Measurements from ENCODE around the gene KIF5C.

The KIF5C gene

DNA sequence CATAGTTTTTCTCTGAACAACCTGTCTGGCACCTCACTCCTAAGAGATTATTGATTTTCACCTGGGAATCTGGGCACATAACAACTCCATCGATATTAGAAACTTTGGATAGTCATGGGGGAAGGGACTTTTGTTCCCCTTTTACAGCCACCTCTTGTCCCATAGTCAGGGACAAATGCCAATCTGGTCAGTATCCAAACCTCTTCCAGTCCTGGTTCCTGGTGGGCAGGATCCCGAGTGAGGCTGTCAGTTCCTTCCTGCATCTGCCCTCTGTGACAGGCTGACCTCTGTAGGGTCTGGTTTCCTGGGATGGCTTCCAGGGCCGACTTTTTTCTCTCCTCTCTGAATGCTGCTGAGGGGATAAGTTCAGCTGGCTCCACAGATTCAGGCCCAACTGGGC is 11.0 kb downstream of the KIF5C start:
- H3K4me3 ChIP-seq (ENCODE audit: severe bottlenecking): no peak overlapping the region
- H3K4me1 ChIP-seq (ENCODE audit: insufficient read depth, poor library complexity, severe bottlenecking): no peaks in the 10 kb centered on the region
- peaks cover 34% of the 10 kb centered on the region for H3K27me3 ChIP-seq (ENCODE audit: insufficient read depth, poor library complexity, severe bottlenecking)
- TF ChIP-seq, protein P1, sequence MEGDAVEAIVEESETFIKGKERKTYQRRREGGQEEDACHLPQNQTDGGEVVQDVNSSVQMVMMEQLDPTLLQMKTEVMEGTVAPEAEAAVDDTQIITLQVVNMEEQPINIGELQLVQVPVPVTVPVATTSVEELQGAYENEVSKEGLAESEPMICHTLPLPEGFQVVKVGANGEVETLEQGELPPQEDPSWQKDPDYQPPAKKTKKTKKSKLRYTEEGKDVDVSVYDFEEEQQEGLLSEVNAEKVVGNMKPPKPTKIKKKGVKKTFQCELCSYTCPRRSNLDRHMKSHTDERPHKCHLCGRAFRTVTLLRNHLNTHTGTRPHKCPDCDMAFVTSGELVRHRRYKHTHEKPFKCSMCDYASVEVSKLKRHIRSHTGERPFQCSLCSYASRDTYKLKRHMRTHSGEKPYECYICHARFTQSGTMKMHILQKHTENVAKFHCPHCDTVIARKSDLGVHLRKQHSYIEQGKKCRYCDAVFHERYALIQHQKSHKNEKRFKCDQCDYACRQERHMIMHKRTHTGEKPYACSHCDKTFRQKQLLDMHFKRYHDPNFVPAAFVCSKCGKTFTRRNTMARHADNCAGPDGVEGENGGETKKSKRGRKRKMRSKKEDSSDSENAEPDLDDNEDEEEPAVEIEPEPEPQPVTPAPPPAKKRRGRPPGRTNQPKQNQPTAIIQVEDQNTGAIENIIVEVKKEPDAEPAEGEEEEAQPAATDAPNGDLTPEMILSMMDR (IDR thresholded peaks at IDR 0.05; ENCODE audit: poor library complexity, severe bottlenecking): no peak
- no peak for DNase-seq (ENCODE audit: low spot score)
- no peaks in the 10 kb centered on the region for H3K36me3 ChIP-seq (ENCODE audit: low read depth)
- ATAC-seq (ENCODE audit: low read depth): no peak
- no peak overlapping the region for H3K27ac ChIP-seq (ENCODE audit: poor library complexity, severe bottlenecking)
- H3K9me3 ChIP-seq (ENCODE audit: severe bottlenecking): no peaks in the 10 kb centered on the region

DNA sequence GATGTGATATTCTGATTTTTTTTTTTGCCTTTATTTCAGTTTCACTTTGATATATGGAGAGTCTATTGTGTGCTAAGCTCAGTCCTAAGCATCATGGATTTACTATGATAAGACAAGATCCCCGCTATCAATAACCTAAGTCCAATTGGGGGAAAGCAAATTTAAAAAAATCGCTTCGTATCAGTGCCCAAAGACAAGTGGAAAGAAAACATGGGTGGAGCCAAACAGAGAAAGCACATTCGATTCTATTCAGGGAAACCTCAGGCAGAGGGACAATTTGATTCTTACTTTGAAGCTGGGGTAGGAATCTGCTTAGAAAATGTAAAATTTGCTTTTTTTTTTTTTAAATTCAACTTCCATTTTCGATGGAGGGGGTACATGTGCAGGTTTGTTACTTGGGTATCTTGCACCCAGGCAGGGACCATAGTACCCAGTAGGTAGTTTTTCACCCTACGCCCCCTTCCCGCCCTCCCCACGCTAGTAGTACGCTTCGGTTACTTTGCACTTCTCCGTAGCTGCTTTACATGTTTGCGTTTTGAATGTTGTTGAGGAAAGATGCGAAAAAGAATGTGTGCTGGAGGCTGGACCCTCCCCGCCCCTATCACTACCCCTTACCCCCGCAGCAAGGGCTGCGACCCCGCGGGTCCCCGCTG is 12.4 kb downstream of the KIF5C start:
- no peak overlapping the region for H3K4me3 ChIP-seq (ENCODE audit: severe bottlenecking)
- DNase-seq (ENCODE audit: low spot score) (no peak), ATAC-seq (ENCODE audit: low read depth) (no peak)
- TF ChIP-seq, protein P1 (IDR thresholded peaks at IDR 0.05; ENCODE audit: poor library complexity, severe bottlenecking): no peak
- no peak overlapping the region for H3K27ac ChIP-seq (ENCODE audit: poor library complexity, severe bottlenecking)
- H3K36me3 ChIP-seq (ENCODE audit: low read depth): no peaks in the 10 kb centered on the region
- no peaks in the 10 kb centered on the region for H3K9me3 ChIP-seq (ENCODE audit: severe bottlenecking)
- H3K27me3 ChIP-seq (ENCODE audit: insufficient read depth, poor library complexity, severe bottlenecking): peaks cover 34% of the 10 kb centered on the region
- H3K4me1 ChIP-seq (ENCODE audit: insufficient read depth, poor library complexity, severe bottlenecking): no peaks in the 10 kb centered on the region

DNA sequence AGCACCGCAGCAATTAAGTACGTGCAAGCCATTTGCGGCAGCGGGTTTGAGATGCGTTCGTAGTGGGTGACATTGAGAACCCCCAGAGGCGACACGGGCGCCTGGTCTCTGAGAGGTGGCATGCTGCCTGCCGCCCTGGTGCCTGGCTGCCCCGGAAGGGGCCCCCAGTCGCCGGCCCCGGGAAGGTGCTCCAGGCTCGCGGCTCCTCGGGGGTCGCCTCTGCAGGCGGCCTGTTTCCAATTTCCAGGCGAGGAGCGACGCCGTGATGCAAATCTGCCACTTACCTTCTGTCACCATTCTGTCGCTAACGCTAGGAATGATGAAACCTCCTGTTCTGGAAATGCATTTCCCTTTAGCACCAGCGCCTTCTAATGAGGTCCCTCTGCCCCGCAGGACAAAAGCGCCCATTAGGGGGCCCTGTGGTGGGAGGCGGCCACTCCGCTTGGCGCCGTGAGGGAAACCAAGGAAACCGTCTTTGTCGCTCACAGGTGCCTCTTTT is 13.0 kb downstream of the KIF5C start:
- Histone ChIP-seq H3K4me3 (ENCODE audit: severe bottlenecking) (no peak overlapping the region), H3K27ac (ENCODE audit: poor library complexity, severe bottlenecking) (no peak overlapping the region), H3K4me1 (ENCODE audit: insufficient read depth, poor library complexity, severe bottlenecking) (no peaks in the 10 kb centered on the region), H3K27me3 (ENCODE audit: insufficient read depth, poor library complexity, severe bottlenecking) (peaks cover 34% of the 10 kb centered on the region), H3K36me3 (ENCODE audit: low read depth) (no peaks in the 10 kb centered on the region), H3K9me3 (ENCODE audit: severe bottlenecking) (no peaks in the 10 kb centered on the region)
- TF ChIP-seq, protein P1 (IDR thresholded peaks at IDR 0.05; ENCODE audit: poor library complexity, severe bottlenecking): no peak
- DNase-seq (ENCODE audit: low spot score): no peak
- no peak for ATAC-seq (ENCODE audit: low read depth)

- DNase-seq (ENCODE audit: low spot score) (no peak), ATAC-seq (ENCODE audit: low read depth) (no peak)
- TF ChIP-seq, protein P1 (IDR thresholded peaks at IDR 0.05; ENCODE audit: poor library complexity, severe bottlenecking): no peak
- H3K36me3 ChIP-seq (ENCODE audit: low read depth): no peaks in the 10 kb centered on the region
- H3K27me3 ChIP-seq (ENCODE audit: insufficient read depth, poor library complexity, severe bottlenecking): peaks cover 34% of the 10 kb centered on the region
- H3K27ac ChIP-seq (ENCODE audit: poor library complexity, severe bottlenecking): no peak overlapping the region
- no peaks in the 10 kb centered on the region for H3K9me3 ChIP-seq (ENCODE audit: severe bottlenecking)
- H3K4me3 ChIP-seq (ENCODE audit: severe bottlenecking): no peak overlapping the region
- H3K4me1 ChIP-seq (ENCODE audit: insufficient read depth, poor library complexity, severe bottlenecking): no peaks in the 10 kb centered on the region
Measured at GRCh38 chr2:148888986-148889385, 14.0 kb downstream of the KIF5C start.

GRCh38 chr2:148893906-148894305 is 18.9 kb downstream of the KIF5C start:
- H3K27me3 ChIP-seq (ENCODE audit: insufficient read depth, poor library complexity, severe bottlenecking): peaks cover 7% of the 10 kb centered on the region
- no peak overlapping the region for H3K4me3 ChIP-seq (ENCODE audit: severe bottlenecking)
- H3K27ac ChIP-seq (ENCODE audit: poor library complexity, severe bottlenecking): no peak overlapping the region
- no peaks in the 10 kb centered on the region for H3K9me3 ChIP-seq (ENCODE audit: severe bottlenecking)
- DNase-seq (ENCODE audit: low spot score) (no peak), ATAC-seq (ENCODE audit: low read depth) (no peak)
- H3K4me1 ChIP-seq (ENCODE audit: insufficient read depth, poor library complexity, severe bottlenecking): no peaks in the 10 kb centered on the region
- TF ChIP-seq, protein P1 (IDR thresholded peaks at IDR 0.05; ENCODE audit: poor library complexity, severe bottlenecking): no peak
- H3K36me3 ChIP-seq (ENCODE audit: low read depth): no peaks in the 10 kb centered on the region

Data from RWPE2 (cell line).